Inferior parietal cortex (tissue), 1 donor: ENCODE results near the gene PARK7.
"Not testable (repeated sequence)": the region's sequence is repeated elsewhere in the genome, so short reads cannot be mapped to it uniquely, and the experiment has no call there.

Experiments
- DNase-seq: peaks from one replicate; pipeline ENCODE4 v3.0.0-alpha.2; 2016; ENCODE audit errors: extremely low spot score

The PARK7 gene

DNA sequence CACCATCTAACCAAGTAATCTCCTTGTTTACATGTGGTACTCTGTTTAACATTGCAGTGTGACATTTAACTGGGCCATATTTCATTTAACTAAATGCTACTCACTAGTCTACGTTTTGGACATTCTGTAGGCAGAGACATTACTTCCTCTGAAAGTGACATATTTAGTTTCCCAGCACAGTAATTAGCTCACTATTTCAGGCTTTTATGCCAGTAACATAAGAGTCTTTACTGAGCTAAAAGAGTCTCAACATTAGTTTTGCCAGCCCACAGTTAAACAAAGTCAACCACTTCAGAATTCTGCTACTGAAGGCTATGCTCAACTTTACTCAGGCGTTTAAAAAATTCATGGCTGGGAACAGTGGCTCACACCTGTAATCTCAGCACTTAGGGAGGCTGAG lies 18.3 kb upstream of the PARK7 start:
- DNase-seq, result no peak

DNA sequence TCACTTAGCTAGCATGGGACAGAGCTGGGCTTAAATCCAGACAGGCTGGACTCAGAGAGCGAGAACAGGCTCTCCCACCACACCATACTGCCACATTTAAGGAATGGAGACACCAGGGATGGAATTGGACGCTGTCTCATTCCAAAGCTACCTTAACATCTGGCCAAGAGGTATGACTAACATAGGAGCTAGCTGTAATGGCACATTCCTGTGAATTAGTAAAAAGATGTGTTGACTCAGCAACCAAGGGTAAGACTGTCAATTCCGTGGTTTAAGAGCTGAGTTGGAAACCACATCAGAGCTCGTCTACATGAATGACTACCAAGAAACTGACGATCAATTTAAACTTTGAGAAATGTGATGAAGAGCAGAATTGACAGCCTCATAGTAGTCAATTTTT lies 12.6 kb upstream of the PARK7 start:
- DNase-seq, result no peak

GRCh38 chr1:7952791-7953190 lies 8.7 kb upstream of the PARK7 start:
- not testable (repeated sequence) for DNase-seq

- DNase-seq, result peak; percentile 95
Observed at GRCh38 chr1:7953850-7954609, 7.5 kb upstream of the PARK7 start.

GRCh38 chr1:7954683-7955082 lies 6.8 kb upstream of the PARK7 start:
- DNase-seq, result no peak

GRCh38 chr1:7956218-7957032 lies 5.1 kb upstream of the PARK7 start:
- DNase-seq, result no peak

DNA sequence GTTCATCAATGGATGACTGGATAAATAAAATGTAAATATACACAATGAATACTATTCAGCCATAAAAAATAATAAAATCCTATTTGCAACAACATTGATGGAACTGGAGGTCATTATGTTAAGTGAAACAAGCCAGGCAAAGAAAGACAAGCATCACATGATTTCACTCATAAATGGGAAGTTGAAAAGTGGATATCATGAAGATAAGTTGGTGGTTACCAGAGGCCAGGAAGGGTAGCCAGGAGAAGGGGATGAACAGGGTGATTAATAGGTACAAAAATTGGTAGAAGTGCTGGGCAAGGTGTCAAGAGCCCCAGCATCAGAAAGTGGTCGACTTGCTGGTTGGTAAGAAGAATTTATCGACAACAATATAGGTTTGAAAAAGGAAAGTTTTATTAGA lies 1.3 kb upstream of the PARK7 start:
- no peak for DNase-seq

DNA sequence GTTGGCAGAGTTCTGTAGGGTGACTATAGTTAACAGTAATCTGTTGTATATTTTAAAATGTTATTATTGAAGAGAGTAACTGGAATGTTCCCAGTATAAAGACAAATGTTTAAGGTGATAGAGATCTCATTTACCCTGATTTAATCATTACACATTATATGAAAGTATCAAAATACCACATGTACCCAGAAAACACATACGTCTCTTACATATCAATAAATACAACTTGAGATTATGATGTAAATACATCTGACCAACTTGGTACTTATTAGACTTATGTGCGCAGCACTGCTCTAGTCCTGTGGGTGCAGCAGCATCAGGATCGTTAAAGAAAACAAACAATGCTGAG lies 670 bp upstream of the PARK7 start:
- DNase-seq, result no peak

DNA sequence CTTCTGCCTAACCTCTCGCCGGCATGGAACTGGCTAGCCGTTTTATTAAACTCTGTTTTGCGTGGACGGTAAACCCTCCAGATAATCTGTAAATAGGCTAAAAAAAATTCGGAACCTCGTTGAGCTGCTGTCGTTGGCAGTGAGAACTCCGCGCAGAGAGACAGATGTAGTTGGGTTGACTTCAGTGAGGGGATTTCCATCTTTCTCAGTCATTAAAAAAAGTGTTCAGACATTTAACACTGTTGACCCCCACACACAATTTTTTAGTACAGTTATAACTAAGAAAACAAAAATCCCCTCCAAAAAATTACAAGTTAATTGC lies 464 bp downstream of the PARK7 start:
- DNase-seq, result no peak

- DNase-seq, result no peak
Observed at GRCh38 chr1:7962636-7963377, 1.3 kb downstream of the PARK7 start.

- not testable (repeated sequence) for DNase-seq
Observed at GRCh38 chr1:7963378-7963730, 1.8 kb downstream of the PARK7 start.

DNA sequence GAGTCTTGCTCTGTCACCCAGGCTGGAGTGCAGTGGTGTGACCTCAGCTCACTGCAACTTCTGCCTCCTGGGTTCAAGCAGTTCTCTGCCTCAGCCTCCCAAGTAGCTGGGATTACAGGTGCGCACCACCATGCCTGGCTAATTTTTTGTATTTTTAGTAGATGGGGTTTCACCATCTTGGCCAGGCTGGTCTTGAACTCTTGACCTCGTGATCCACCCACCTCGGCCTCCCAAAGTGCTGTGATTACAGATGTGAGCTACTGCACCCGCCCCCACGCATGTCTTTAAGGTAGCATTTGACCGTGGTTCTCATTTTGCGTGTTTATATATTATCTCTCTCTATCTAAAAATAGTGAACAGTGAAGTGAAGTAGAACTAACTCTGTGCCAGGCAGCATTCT lies 2.3 kb downstream of the PARK7 start:
- DNase-seq, result not testable (repeated sequence)

DNA sequence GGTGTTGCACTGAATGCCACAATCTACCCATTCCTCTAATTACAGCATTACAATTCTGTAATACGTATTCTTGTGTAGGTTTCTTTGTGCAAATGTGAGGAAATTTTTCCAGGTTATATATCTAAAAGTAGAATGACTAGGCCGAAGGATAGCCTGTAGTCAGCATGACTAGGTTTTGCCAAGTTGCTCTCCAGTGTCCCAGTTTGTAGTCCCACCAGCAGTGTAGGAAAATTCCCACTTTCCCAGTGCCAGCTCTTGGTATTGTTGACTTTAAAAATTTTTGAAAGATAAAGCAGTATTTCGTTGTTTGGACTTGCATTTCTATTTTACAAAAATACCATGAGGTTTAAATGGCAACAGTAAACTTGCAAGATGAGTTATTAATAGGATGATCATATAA lies 3.0 kb downstream of the PARK7 start:
- DNase-seq, result no peak

DNA sequence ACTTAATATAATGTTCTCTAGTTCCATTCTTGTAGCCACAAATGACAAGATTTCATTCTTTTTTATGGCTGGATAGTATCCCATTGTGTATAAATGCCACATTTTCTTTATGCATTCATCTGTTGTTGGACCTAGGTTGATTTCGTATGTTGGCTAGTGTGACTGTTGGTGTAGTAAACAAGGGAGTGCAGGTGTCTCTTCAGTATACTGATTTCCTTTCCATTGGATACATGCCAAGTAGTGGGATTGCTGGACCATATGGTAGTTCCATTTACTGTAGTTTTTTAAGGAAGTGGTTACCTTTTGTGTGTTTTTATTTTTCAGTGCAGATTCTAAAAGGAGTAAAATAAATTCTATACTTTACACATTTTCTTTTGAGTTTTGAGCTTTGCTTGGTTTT lies 5.7 kb downstream of the PARK7 start:
- no peak for DNase-seq

GRCh38 chr1:7967651-7968050 lies 6.1 kb downstream of the PARK7 start:
- DNase-seq, result no peak

DNA sequence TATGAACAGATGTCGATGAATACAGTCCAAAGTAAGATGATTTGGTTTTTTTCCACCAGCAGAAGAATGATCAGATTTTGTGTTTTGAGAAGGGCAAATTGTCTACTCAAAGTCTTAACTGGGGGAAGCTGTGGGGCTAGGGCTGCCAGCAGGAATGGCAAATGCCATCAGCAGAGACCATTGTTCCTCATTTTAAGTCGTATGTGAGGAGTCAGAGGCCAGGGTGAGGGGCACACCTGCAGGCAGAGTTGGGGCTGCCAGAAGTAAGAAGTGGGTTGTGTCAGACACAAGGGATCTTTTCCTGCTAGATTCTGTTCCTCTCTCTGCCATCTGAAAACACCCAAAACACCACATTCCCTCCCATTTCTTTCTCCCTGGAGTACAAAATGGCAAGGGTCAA lies 8.7 kb downstream of the PARK7 start:
- no peak for DNase-seq

DNA sequence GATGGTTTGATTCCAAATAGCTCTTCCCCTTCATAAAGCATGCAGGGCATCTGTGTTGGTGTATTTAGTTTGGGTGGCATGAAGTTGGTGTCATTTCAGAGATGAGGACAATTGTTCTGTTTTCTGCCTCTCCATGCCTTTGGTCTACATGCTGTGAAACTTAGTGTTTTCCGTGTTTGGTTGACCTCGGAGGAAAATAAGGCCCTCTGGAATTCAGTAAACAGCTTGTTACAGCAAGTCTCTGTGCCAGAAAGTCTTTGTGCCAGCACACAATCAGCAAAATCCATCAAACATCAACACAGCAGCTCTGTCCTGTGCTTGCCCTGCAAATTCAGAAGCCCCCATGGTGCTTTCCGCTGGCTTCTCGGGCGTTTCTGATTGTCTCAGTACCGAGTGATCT lies 9.5 kb downstream of the PARK7 start:
- no peak for DNase-seq

DNA sequence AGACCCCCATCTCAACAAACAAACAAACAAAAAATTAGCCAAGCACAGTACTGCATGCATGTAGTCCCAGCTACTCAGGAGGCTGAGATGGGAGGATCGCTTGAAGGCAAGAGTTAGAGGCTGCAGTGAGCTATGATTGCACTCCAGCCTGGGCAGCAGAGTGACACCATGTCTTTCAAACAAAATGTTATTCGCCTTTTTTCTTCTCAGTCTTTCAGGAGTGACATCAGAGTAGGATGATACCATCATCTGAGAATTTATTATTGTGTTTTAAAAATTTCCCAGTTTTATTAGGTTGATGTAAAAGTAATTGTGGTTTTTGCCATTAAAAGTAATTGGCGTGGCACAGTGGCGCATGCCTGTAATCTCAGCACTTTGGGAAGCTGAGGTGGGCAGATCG lies 10.8 kb downstream of the PARK7 start:
- no peak for DNase-seq

- DNase-seq, result no peak
Observed at GRCh38 chr1:7973086-7973485, 11.6 kb downstream of the PARK7 start.

DNA sequence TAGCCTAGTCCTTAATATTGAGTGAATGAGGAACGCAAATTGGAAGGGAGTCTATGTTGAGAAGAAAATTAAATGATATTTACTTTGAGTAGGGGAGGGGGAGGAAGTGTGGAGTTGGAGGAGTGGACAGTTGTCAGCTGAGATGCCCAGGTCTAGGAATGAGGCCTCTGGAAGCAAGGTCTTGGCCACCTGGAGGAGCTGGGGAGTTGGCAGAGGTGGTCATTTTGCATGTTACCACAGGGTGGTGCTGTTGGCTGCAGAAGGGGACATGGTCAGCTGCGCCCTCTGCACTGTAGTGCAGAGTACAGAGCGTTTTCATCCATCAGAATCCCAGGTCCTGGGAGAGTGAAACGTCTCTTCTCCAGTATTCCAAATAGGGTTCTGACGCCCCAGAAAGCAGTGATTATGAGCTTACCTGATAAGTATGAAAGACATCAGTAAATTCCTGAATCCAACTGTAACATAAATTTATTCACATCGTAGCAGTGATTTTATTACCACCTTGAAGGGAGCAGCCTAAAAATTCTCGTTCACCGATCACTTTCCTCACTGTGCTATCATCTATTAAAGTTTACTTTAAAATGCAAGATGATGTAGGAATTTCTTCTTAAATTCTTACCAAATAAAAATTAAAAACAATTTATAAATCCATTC lies 13.8 kb downstream of the PARK7 start:
- DNase-seq, result peak; percentile 82

- DNase-seq, result no peak
Observed at GRCh38 chr1:7980984-7981383, 19.5 kb downstream of the PARK7 start.

DNA sequence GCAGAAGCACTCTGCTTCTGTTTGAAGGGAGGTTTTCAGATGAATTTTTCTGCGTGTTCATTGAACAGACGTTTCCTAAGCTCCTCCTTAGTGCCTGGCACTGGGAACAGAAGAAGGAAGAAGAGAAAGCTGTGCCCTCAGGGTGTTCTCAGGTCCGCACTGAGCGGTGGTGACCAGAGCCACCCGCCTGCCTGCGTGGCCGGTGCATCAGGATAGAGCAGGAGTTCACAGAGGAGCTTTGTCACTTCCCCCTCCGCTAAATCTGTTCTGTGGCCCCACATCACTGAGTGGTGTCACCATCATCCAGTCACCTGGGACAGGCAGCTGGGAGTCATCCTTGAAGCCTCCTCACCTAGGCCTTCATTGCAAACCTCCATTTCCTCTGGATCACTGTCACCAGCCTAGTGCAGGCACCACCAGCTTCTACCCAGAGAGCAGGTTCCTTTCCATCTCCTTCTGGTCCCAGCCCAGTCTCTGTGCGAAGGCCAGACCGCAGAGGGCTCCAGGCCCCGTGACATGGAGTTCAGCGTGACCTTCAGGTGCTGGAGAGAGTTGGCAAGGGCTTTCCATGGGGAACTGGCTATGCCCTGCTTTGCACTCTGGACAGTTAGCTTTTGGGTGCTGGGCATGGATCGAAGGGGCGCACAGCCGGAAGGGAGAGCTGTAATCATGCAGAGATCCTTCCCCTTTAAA lies 21.7 kb downstream of the PARK7 start:
- DNase-seq, result no peak
